Activated CD8-positive, alpha-beta T cell treated with anti-CD3 and anti-CD28 coated beads for 36 hours (primary cell): ENCODE measurements around the gene PTRH1. TPM values are rescaled to one million over a fixed set of nuclear protein-coding genes. Genes with fewer than 3 reads are reported as not detected.

Experiments used
- ATAC-seq: fragments of 200-7000 bp; cut with Tn5 transposase; one replicate; pipeline ENCODE4 v1.10.0; 2021; ENCODE audit warnings: mild to moderate bottlenecking, moderate library complexity
- CTCF ChIA-PET: fragments of 350-600 bp; sonication (Branson Sonifier 250); formaldehyde crosslinking; loops from one replicate; lab custom pipeline; 2021; ENCODE audit warnings: antibody characterized with exemption; lab: Charles Lee
- POLR2A ChIA-PET: fragments of 350-600 bp; sonication (Branson Sonifier 250); formaldehyde crosslinking; loops from one replicate; lab custom pipeline; 2021; ENCODE audit warnings: antibody characterized with exemption; lab: Charles Lee
- DNase-seq: peaks from one replicate; pipeline ENCODE4 v3.0.0-alpha.2; 2020
- H3K27ac Mint-ChIP-seq: one replicate; pipeline ENCODE4 v1.8.0; 2021; ENCODE audit warnings: mild to moderate bottlenecking, mixed read lengths
- H3K27me3 Mint-ChIP-seq: one replicate; pipeline ENCODE4 v1.8.0; 2021; ENCODE audit warnings: mixed read lengths
- H3K36me3 Mint-ChIP-seq: one replicate; pipeline ENCODE4 v1.8.0; 2021; ENCODE audit warnings: low read depth, mixed read lengths
- H3K4me1 Mint-ChIP-seq: one replicate; pipeline ENCODE4 v1.8.0; 2021; ENCODE audit warnings: low read depth, mixed read lengths
- H3K4me3 Mint-ChIP-seq: one replicate; pipeline ENCODE4 v1.8.0; 2021; ENCODE audit warnings: mild to moderate bottlenecking, moderate library complexity, mixed read lengths
- H3K9me3 Mint-ChIP-seq: one replicate; pipeline ENCODE4 v1.8.0; 2021; ENCODE audit warnings: mixed read lengths
- intact Hi-C: fragments of 100-400 bp; cut with micrococcal nuclease; formaldehyde crosslinking; loops from one replicate; pipeline ENCODE4 v1.10.0; 2022
- total RNA-seq, 2 experiments: library from RNA; stranded (reverse); gene quantifications; one replicate each; pipeline ENCODE4 v1.2.3, GENCODE V29; 2021
- TF ChIP-seq, protein P1 (sequence below): fragments of 200-600 bp; IDR thresholded peaks from one replicate; pipeline ENCODE4 v1.8.0; 2022; ENCODE audit warnings: antibody characterized with exemption, mild to moderate bottlenecking

Gene PTRH1
- total RNA-seq, 2 experiments from 2014 or later: 15.9 to 16.0 TPM

DNA sequence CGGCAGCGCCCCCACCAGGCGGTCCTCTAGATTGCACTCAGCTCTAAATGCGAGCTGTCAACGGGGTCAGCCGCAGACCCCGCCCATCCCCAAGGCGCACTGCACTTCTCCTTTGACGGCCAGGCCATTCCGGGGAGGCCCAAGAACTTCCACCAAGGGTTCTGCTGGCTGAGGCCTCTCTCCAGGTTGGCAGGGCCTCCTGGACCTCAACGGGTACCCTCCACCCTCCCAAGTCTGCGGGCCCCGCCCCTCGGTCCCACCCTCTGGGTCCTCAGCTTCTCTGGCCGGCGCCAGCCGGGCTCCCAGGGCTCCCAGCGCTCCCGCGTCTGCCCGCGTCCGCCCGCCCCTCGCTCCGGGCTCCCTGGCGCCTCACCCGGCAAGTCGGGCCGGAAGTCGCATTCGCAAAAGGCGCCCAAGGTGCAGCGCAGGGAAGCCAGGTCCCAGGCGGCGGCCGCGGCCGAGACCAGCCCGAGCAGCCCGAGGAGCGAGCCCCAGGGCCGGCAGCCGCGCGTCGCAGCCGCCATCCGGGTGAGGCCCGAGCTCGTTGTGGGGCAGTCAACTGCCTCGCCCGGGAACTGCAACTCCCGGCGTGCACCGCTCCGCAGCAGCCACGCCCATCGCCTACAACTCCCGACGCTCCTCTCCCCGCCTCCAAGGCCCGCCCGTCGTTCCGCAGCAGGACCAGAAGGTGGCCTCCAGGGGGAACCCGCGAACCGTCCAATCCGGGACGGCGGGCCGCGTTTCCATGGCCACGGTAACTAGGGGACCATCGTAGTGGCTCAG is 19.5 kb upstream of the PTRH1 start, which contains the start of gene TOR2A:
Gene TOR2A, minus strand, starts transcription at position 548 of the 783 bp plus-strand sequence. Its CDS starts 24 bp downstream, at position 524.
- ChIA-PET CTCF (interaction anchor here (0.6 to 5.1 kb wide), 81 partner anchors 8 to 291 kb away, joined by 3 to 62 read pairs (median 4); partner anchors contain the start of genes CDK9, CFAP157, ENG and PTRH1), POLR2A (interaction anchor here (0.6 to 2.6 kb wide), 23 partner anchors 8 to 284 kb away, joined by 3 to 13 read pairs (median 4); partner anchors contain the start of genes CDK9, LRSAM1, PTRH1 and RPL12)
- ATAC-seq (peak; percentile 92), DNase-seq (peak; percentile 99)
- Mint-ChIP-seq H3K27ac (peak within 1 kb of the TSS; percentile 86), H3K36me3 (peaks cover 2% of the 10 kb centered on the region), H3K4me3 (peak within 1 kb of the TSS; percentile 77), H3K4me1 (peaks cover 15% of the 10 kb centered on the region), H3K9me3 (no peaks in the 10 kb centered on the region), H3K27me3 (no peaks in the 10 kb centered on the region)
- intact Hi-C loops: loop anchor here (5.0 to 10.0 kb wide), 4 partner anchors 47 to 230 kb away; no protein-coding TSS in a partner anchor
- TF ChIP-seq, protein P1, sequence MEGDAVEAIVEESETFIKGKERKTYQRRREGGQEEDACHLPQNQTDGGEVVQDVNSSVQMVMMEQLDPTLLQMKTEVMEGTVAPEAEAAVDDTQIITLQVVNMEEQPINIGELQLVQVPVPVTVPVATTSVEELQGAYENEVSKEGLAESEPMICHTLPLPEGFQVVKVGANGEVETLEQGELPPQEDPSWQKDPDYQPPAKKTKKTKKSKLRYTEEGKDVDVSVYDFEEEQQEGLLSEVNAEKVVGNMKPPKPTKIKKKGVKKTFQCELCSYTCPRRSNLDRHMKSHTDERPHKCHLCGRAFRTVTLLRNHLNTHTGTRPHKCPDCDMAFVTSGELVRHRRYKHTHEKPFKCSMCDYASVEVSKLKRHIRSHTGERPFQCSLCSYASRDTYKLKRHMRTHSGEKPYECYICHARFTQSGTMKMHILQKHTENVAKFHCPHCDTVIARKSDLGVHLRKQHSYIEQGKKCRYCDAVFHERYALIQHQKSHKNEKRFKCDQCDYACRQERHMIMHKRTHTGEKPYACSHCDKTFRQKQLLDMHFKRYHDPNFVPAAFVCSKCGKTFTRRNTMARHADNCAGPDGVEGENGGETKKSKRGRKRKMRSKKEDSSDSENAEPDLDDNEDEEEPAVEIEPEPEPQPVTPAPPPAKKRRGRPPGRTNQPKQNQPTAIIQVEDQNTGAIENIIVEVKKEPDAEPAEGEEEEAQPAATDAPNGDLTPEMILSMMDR: peak; percentile 76

DNA sequence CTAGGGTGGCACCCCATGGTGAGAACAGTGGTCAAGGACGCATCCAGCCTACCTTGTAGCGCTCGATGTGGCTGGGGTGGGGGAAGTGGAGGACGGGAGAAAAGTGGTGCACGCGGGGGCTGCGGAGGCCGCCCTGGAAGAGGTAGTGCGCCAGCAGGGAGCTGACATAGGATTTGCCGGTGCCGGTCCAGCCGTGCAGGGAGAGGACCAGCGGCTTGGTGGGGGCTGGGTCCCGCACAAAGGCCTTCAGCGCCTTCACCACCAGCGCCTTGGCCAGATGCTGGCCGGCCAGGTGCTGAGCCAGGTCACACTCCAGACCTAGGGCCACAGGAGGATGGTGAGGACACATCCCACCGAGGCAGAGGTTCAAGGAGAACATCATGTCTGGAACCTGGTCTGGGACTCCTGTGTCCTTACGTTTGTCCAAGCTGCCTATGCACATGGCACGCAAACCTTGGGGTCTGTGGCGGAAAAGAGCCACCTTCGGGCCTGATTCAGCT is 18.8 kb upstream of the PTRH1 start:
- ChIA-PET CTCF (interaction anchor here (0.6 to 5.1 kb wide), 66 partner anchors 8 to 291 kb away, joined by 3 to 62 read pairs (median 5); partner anchors contain the start of genes CDK9, CFAP157, ENG and PTRH1), POLR2A (interaction anchor here (0.6 to 2.6 kb wide), 22 partner anchors 9 to 284 kb away, joined by 3 to 13 read pairs (median 4); partner anchors contain the start of genes CDK9, LRSAM1, PTRH1 and RPL12)
- Mint-ChIP-seq H3K4me3 (peak overlapping the region; percentile 77), H3K27ac (peak overlapping the region; percentile 82), H3K4me1 (peaks cover 15% of the 10 kb centered on the region), H3K36me3 (peaks cover 2% of the 10 kb centered on the region), H3K9me3 (no peaks in the 10 kb centered on the region), H3K27me3 (no peaks in the 10 kb centered on the region)
- TF ChIP-seq, protein P1: no peak
- ATAC-seq (no peak), DNase-seq (no peak)
- intact Hi-C loops: loop anchor here (5.0 to 10.0 kb wide), 2 partner anchors 142 to 229 kb away; no protein-coding TSS in a partner anchor

GRCh38 chr9:127733614-127734013 is 18.2 kb upstream of the PTRH1 start:
- CTCF ChIA-PET: interaction anchor here (0.7 to 5.1 kb wide), 18 partner anchors 14 to 230 kb away, joined by 3 to 62 read pairs (median 10); partner anchors contain the start of genes CDK9, PTRH1, ST6GALNAC4 and TTC16
- Mint-ChIP-seq H3K27me3 (no peaks in the 10 kb centered on the region), H3K9me3 (no peaks in the 10 kb centered on the region), H3K36me3 (peaks cover 2% of the 10 kb centered on the region), H3K27ac (peak overlapping the region; percentile 82), H3K4me3 (peak overlapping the region; percentile 77), H3K4me1 (peaks cover 15% of the 10 kb centered on the region)
- intact Hi-C loops: loop anchor here (5.0 to 10.0 kb wide), 2 partner anchors 141 to 229 kb away; no protein-coding TSS in a partner anchor
- POLR2A ChIA-PET: interaction anchor here (1.2 to 2.6 kb wide), 3 partner anchors 135 to 283 kb away, joined by 3 to 10 read pairs (median 3); partner anchors contain the start of genes LRSAM1 and RPL12
- ATAC-seq (no peak), DNase-seq (no peak)
- TF ChIP-seq, protein P1: no peak

- POLR2A ChIA-PET: interaction anchor here (2.6 kb wide), 1 partner anchor 282 kb away, joined by 10 read pairs; the partner anchor contains the start of genes LRSAM1 and RPL12
Observed at GRCh38 chr9:127732444-127732843, 17.0 kb upstream of the PTRH1 start.

More at GRCh38 chr9:127732444-127732843, 17.0 kb upstream of the PTRH1 start:
- CTCF ChIA-PET: interaction anchor here (0.9 to 5.1 kb wide), 4 partner anchors 17 to 228 kb away, joined by 3 to 49 read pairs (median 5); partner anchors contain the start of genes PTRH1 and TTC16
- ATAC-seq (no peak), DNase-seq (no peak)
- intact Hi-C loops: loop anchor here (5.0 to 10.0 kb wide), 2 partner anchors 140 to 228 kb away; no protein-coding TSS in a partner anchor
- peaks cover 15% of the 10 kb centered on the region for H3K4me1 Mint-ChIP-seq
- H3K9me3 Mint-ChIP-seq: no peaks in the 10 kb centered on the region
- H3K36me3 Mint-ChIP-seq: peaks cover 2% of the 10 kb centered on the region
- H3K27me3 Mint-ChIP-seq: no peaks in the 10 kb centered on the region
- no peak overlapping the region for H3K4me3 Mint-ChIP-seq
- no peak overlapping the region for H3K27ac Mint-ChIP-seq
- TF ChIP-seq, protein P1: no peak
